H1 (cell line): ENCODE results near the gene GRK5. TPM values are rescaled to one million over a fixed set of nuclear protein-coding genes. Genes with fewer than 3 reads are reported as not detected.

Source experiments
- CTCF ChIA-PET: fragments of 300-600 bp; sonication (Branson Sonifier 250); formaldehyde crosslinking; loops from one replicate; lab custom pipeline; 2021; ENCODE audit not compliant: partially characterized antibody; lab: Charles Lee
- POLR2A ChIA-PET: fragments of 300-600 bp; sonication (Branson Sonifier 250); formaldehyde crosslinking; loops from one replicate; lab custom pipeline; 2021; ENCODE audit warnings: inconsistent platforms; ENCODE audit not compliant: partially characterized antibody; lab: Charles Lee
- DNase-seq, 2 experiments: peaks; one replicate each; pipeline versions ENCODE4 v3.0.0 to v3.0.0-alpha.2; 2010 to 2022; ENCODE audit warnings: low spot score in 2 of 2, low read depth in 1 of 2, mixed read lengths in 1 of 2
- FAIRE-seq: peaks from 2 replicates; lab custom pipeline; 2011; peaks lifted over from hg19 to GRCh38; lab: Jason Lieb, UNC
- H2AFZ ChIP-seq: 2 replicates; pipeline ENCODE4 v1.8.1; 2012; ENCODE audit warnings: low read length, inconsistent platforms
- H2AK5ac ChIP-seq: 2 replicates; pipeline ENCODE4 v1.6.1; 2013; ENCODE audit warnings: low read depth, low read length
- H2BK120ac ChIP-seq: replicated peaks from 2 replicates; pipeline ENCODE3; 2013; ENCODE audit warnings: low read depth, low read length, inconsistent platforms
- H2BK12ac ChIP-seq: 2 replicates; pipeline ENCODE4 v1.6.1; 2013; ENCODE audit warnings: low read depth, low read length
- H2BK15ac ChIP-seq: 2 replicates; pipeline ENCODE4 v1.6.1; 2013; ENCODE audit warnings: low read length
- H2BK20ac ChIP-seq: 2 replicates; pipeline ENCODE4 v1.6.1; 2013; ENCODE audit warnings: low read length
- H2BK5ac ChIP-seq: 2 replicates; pipeline ENCODE4 v1.6.1; 2013; ENCODE audit warnings: low read depth, low read length
- H3K14ac ChIP-seq: 2 replicates; pipeline ENCODE4 v1.6.1; 2013; ENCODE audit warnings: inconsistent platforms; ENCODE audit not compliant: insufficient read length
- H3K18ac ChIP-seq: 2 replicates; pipeline ENCODE4 v1.6.1; 2013; ENCODE audit warnings: low read length; ENCODE audit errors: extremely low read depth
- H3K23ac ChIP-seq: 2 replicates; pipeline ENCODE4 v1.6.1; 2013; ENCODE audit warnings: inconsistent platforms; ENCODE audit not compliant: insufficient read length
- H3K23me2 ChIP-seq: 2 replicates; pipeline ENCODE4 v1.6.1; 2013; ENCODE audit warnings: low read depth, low read length
- H3K27ac ChIP-seq: 2 replicates; pipeline ENCODE4 v1.6.1; 2011; ENCODE audit warnings: low read depth, low read length, inconsistent platforms
- H3K27me3 ChIP-seq, 4 experiments: replicated peaks in 1 of 4; 1 replicate in 1 of 4; 2 replicates in 3 of 4; pipeline versions ENCODE4 v1.6.1 to v1.8.1; 2011 to 2013; ENCODE audit warnings: low read length in 3 of 4, mild to moderate bottlenecking in 3 of 4, inconsistent platforms in 2 of 4, mixed read lengths in 2 of 4, moderate library complexity in 1 of 4; ENCODE audit not compliant: control insufficient read depth in 3 of 4, insufficient read depth in 3 of 4; ENCODE audit errors: extremely low read depth in 1 of 4
- H3K36me3 ChIP-seq, 4 experiments: 2 replicates each; pipeline versions ENCODE4 v1.6.1 to v1.8.1; 2011 to 2013; ENCODE audit warnings: mild to moderate bottlenecking in 4 of 4, low read length in 3 of 4, moderate library complexity in 2 of 4, control low read depth in 1 of 4, inconsistent platforms in 1 of 4; ENCODE audit not compliant: insufficient read depth in 4 of 4, control insufficient read depth in 2 of 4
- H3K4ac ChIP-seq: replicated peaks from 2 replicates; pipeline ENCODE3; 2013; ENCODE audit warnings: low read length, low read depth, mixed read lengths, inconsistent platforms; ENCODE audit not compliant: insufficient read length
- H3K4me1 ChIP-seq, 4 experiments: replicated peaks in 1 of 4; 1 replicate in 1 of 4; 2 replicates in 3 of 4; pipeline versions ENCODE4 v1.6.1 to v1.8.1; 2011 to 2013; ENCODE audit warnings: low read length in 3 of 4, inconsistent platforms in 2 of 4, mixed read lengths in 1 of 4; ENCODE audit not compliant: insufficient read depth in 4 of 4, control insufficient read depth in 3 of 4
- H3K4me2 ChIP-seq, 2 experiments: 2 replicates each; pipeline versions ENCODE4 v1.6.1 to v1.8.1; 2011 to 2013; ENCODE audit warnings: low read depth in 2 of 2, low read length in 2 of 2, control low read depth in 1 of 2, inconsistent platforms in 1 of 2, mild to moderate bottlenecking in 1 of 2; ENCODE audit not compliant: insufficient read depth in 1 of 2
- H3K4me3 ChIP-seq, 4 experiments: fragments of 200-600, 300-600 bp in 1 of 4; sonication (generic), shearing (Covaris generic), sonication (Bioruptor Twin) in 1 of 4; 2 replicates each; pipeline versions ENCODE4 v1.5.1 to v1.8.1; 2011 to 2016; ENCODE audit warnings: low read length in 4 of 4, low read depth in 3 of 4, control low read depth in 2 of 4, inconsistent platforms in 2 of 4, mild to moderate bottlenecking in 2 of 4, mixed read lengths in 1 of 4, moderate library complexity in 1 of 4; ENCODE audit not compliant: insufficient read depth in 2 of 4; ENCODE audit errors: extremely low read depth in 1 of 4
- H3K56ac ChIP-seq: replicated peaks from 2 replicates; pipeline ENCODE3; 2013; ENCODE audit warnings: low read depth, mild to moderate bottlenecking, mixed read lengths, low read length, inconsistent platforms; ENCODE audit not compliant: insufficient read length
- H3K79me1 ChIP-seq: 2 replicates; pipeline ENCODE4 v1.6.1; 2013; ENCODE audit warnings: low read depth, low read length, control low read depth
- H3K79me2 ChIP-seq, 2 experiments: 2 replicates each; pipeline versions ENCODE4 v1.6.1 to v1.8.1; 2012 to 2013; ENCODE audit warnings: low read length in 2 of 2, mild to moderate bottlenecking in 2 of 2, inconsistent platforms in 1 of 2; ENCODE audit not compliant: insufficient read depth in 2 of 2, control insufficient read depth in 1 of 2
- H3K9ac ChIP-seq, 4 experiments: replicated peaks in 1 of 4; 1 replicate in 1 of 4; 2 replicates in 3 of 4; pipeline versions ENCODE4 v1.6.1 to v1.8.1; 2011 to 2013; ENCODE audit warnings: low read depth in 3 of 4, low read length in 3 of 4, control low read depth in 2 of 4, mild to moderate bottlenecking in 2 of 4, moderate library complexity in 2 of 4, inconsistent platforms in 1 of 4; ENCODE audit errors: extremely low read depth in 1 of 4
- H3K9me3 ChIP-seq, 2 experiments: 2 replicates each; pipeline versions ENCODE4 v1.6.1 to v1.8.1; 2012 to 2013; ENCODE audit warnings: mild to moderate bottlenecking in 2 of 2, moderate library complexity in 2 of 2, control low read depth in 1 of 2, inconsistent platforms in 1 of 2, low read depth in 1 of 2, low read length in 1 of 2, mixed read lengths in 1 of 2; ENCODE audit not compliant: insufficient read depth in 2 of 2
- H4K20me1 ChIP-seq, 2 experiments: replicated peaks in 1 of 2; 2 replicates each; pipeline versions ENCODE3 to v1.8.1; 2011 to 2013; ENCODE audit warnings: inconsistent platforms in 2 of 2, low read length in 2 of 2, mild to moderate bottlenecking in 1 of 2; ENCODE audit not compliant: insufficient read depth in 2 of 2, control insufficient read depth in 1 of 2
- H4K5ac ChIP-seq: 2 replicates; pipeline ENCODE4 v1.6.1; 2013; ENCODE audit warnings: low read length, low read depth, mixed read lengths, inconsistent platforms; ENCODE audit not compliant: insufficient read length
- H4K8ac ChIP-seq: 2 replicates; pipeline ENCODE4 v1.8.0; 2013; ENCODE audit warnings: mild to moderate bottlenecking, moderate library complexity, low read length, inconsistent platforms; ENCODE audit not compliant: insufficient read depth; ENCODE audit errors: extremely low read depth
- H4K91ac ChIP-seq: replicated peaks from 2 replicates; pipeline ENCODE3; 2013; ENCODE audit warnings: low read length, mixed read lengths, inconsistent platforms; ENCODE audit not compliant: insufficient read length
- ATF2 ChIP-seq: IDR thresholded peaks from 2 replicates; pipeline ENCODE4 v1.6.1; 2012; ENCODE audit warnings: low read length, inconsistent platforms
- BCL11A ChIP-seq, 2 experiments: IDR thresholded peaks; one replicate each; pipeline ENCODE4 v1.6.1; 2011; ENCODE audit warnings: low read depth in 2 of 2, low read length in 2 of 2, mild to moderate bottlenecking in 2 of 2
- E2F6 ChIP-seq: IDR thresholded peaks from 2 replicates; pipeline ENCODE4 v1.6.1; 2012; ENCODE audit warnings: inconsistent platforms
- POU5F1 ChIP-seq: IDR thresholded peaks from 2 replicates; pipeline ENCODE4 v1.6.1; 2011; ENCODE audit warnings: low read depth, mild to moderate bottlenecking, low read length, moderate library complexity
- RAD21 ChIP-seq, 2 experiments: IDR thresholded peaks in 1 of 2; conservative IDR thresholded peaks in 1 of 2; 2 replicates each; pipeline ENCODE4 v1.6.1; 2011; ENCODE audit warnings: low read depth in 2 of 2, low read length in 2 of 2, improper control_type of control experiment in 1 of 2, inconsistent platforms in 1 of 2, mild to moderate bottlenecking in 1 of 2, moderate library complexity in 1 of 2
- RFX5 ChIP-seq: IDR thresholded peaks from 2 replicates; pipeline ENCODE4 v1.6.1; 2011; ENCODE audit warnings: low read depth, low read length, improper control_type of control experiment, borderline replicate concordance
- SP2 ChIP-seq: IDR thresholded peaks from 2 replicates; pipeline ENCODE4 v1.6.1; 2012; ENCODE audit warnings: mild to moderate bottlenecking, low read length, inconsistent platforms
- TAF7 ChIP-seq: optimal IDR thresholded peaks from 2 replicates; pipeline ENCODE3; 2011; ENCODE audit warnings: low read depth, mild to moderate bottlenecking, inconsistent platforms, low read length, moderate library complexity, borderline replicate concordance
- TEAD4 ChIP-seq: IDR thresholded peaks from 2 replicates; pipeline ENCODE4 v1.6.1; 2012; ENCODE audit warnings: low read depth, low read length, inconsistent platforms, mixed read lengths
- WGBS, 2 experiments: shearing (Covaris generic) in 1 of 2; methylation state at CpG; one replicate each; pipeline versions ENCODE4 v1.1.6 to v1.1.7; 2013 to 2015; ENCODE audit warnings: low lambda C conversion rate in 2 of 2, mixed read lengths in 2 of 2, inconsistent platforms in 1 of 2, low coverage in 1 of 2, missing lambda C conversion rate in 1 of 2; ENCODE audit not compliant: insufficient replicate concordance in 2 of 2, insufficient coverage in 1 of 2, insufficient read length in 1 of 2; ENCODE audit errors: extremely low coverage in 1 of 2, missing lambda C conversion rate in 1 of 2; 5-methylcytosine and 5-hydroxymethylcytosine counted together
- polyA plus RNA-seq, 7 experiments: library from polyadenylated mRNA; depleted of rRNA in 3 of 7; stranded (reverse) in 5 of 7; unstranded in 2 of 7; fragments of >200 nt in 5 of 7; fragments of 200-250 nt in 2 of 7; gene quantifications; 1 replicate in 5 of 7; 2 replicates in 1 of 7; 4 replicates in 1 of 7; pipeline versions ENCODE4 v1.2.1 to v1.2.3, GENCODE V29; 2011 to 2013; ENCODE audit warnings: missing spikeins in 2 of 7, mixed read lengths in 2 of 7
- total RNA-seq: library from RNA; stranded (reverse); fragmentation: NEBNext Ultra II Directional; extraction: Animal tissue kit (Norgen Biotek cat#: 25700); gene quantifications from 2 replicates; pipeline ENCODE4 v1.2.1, GENCODE V29; 2021

The GRK5 gene
- total and polyA plus RNA-seq, 2 of the 8 experiments (the other 6 are each of a cell fraction or from before 2014, with no cell fraction given): 0.54 to 2.5 TPM

DNA sequence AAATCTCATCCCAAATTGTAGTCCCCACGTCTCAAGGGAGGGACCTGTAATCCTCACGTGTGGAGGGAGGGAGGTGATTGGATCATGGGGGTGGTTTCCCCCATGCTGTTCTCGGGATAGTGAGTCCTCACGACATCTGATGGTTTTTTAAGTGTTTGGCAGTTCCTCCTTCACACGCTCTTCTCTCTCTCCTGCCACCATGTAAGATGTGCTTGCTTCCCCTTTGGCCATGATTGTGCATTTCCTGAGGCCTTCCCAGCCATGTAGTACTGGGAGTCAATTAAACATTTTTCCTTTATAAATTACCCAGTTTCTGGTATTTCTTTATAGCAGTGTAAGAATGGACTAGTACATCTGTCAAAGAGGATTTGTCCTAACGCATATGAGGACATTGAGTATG is 275.6 kb downstream of the GRK5 start:
- H3K18ac ChIP-seq: no peak overlapping the region
- H2BK12ac ChIP-seq: no peak overlapping the region
- H3K56ac ChIP-seq: no peak overlapping the region
- FAIRE-seq (no peak), DNase-seq (no peak)
- 84% methylated on average over 6 of the region's 6 CpGs; no CpG with 5 or more reads in 1 of the 2 experiments for WGBS, 2 experiments
- no peak overlapping the region for H4K5ac ChIP-seq
- no peak overlapping the region for H3K23ac ChIP-seq
- peaks cover 0 to 7% (median 2%) of the 10 kb centered on the region in 4 experiments; a peak in 3 of 7 replicates for H3K4me1 ChIP-seq
- H3K9me3 ChIP-seq: no peaks in the 10 kb centered on the region
- peaks cover 2% of the 10 kb centered on the region; the same call in 1 of the 2 replicates for H3K23me2 ChIP-seq
- no peak overlapping the region for H2BK5ac ChIP-seq
- no peak overlapping the region for H3K9ac ChIP-seq
- no peak overlapping the region for H2BK120ac ChIP-seq
- ChIA-PET POLR2A (no interaction called here), CTCF (no interaction called here)
- H3K14ac ChIP-seq: no peak overlapping the region
- peaks cover 4 to 5% of the 10 kb centered on the region in 2 experiments for H4K20me1 ChIP-seq
- H3K79me2 ChIP-seq: no peaks in the 10 kb centered on the region
- peaks cover 32 to 55% (median 49%) of the 10 kb centered on the region in 4 experiments for H3K27me3 ChIP-seq
- H3K79me1 ChIP-seq: no peaks in the 10 kb centered on the region
- no peak overlapping the region for H2AFZ ChIP-seq
- H3K4ac ChIP-seq: no peak overlapping the region
- H3K36me3 ChIP-seq: no peaks in the 10 kb centered on the region
- no peak overlapping the region for H2BK15ac ChIP-seq
- no peak overlapping the region for H3K4me3 ChIP-seq
- H4K91ac ChIP-seq: no peak overlapping the region
- no peak overlapping the region for H3K4me2 ChIP-seq
- H2AK5ac ChIP-seq: no peak overlapping the region
- H2BK20ac ChIP-seq: no peak overlapping the region
- H3K27ac ChIP-seq: no peak overlapping the region
- no peak overlapping the region for H4K8ac ChIP-seq
- TF ChIP-seq POU5F1: no peak
- no peak for TF ChIP-seq RAD21 (IDR thresholded peaks at IDR 0.05 in 1 of 2, conservative IDR thresholded peaks at IDR 0.05 in 1 of 2; ENCODE audit: low read depth in 2 of 2, low read length in 2 of 2)
- no peak for TF ChIP-seq ATF2
- no peak for TF ChIP-seq RFX5
- TF ChIP-seq BCL11A (IDR thresholded peaks at IDR 0.05; ENCODE audit: low read depth in 2 of 2, low read length in 2 of 2): no peak
- TF ChIP-seq TAF7: no peak
- no peak for TF ChIP-seq SP2
- no peak for TF ChIP-seq E2F6
- no peak for TF ChIP-seq TEAD4
